Measurements from ENCODE around the gene PNN.
A peak's percentile ranks its signal among the peaks of the same experiment; 100 is the strongest.

The PNN gene

GRCh38 chr14:39229601-39230110, 54.6 kb downstream of the PNN start:
- no peak for DNase-seq (ENCODE audit: low spot score)

- no peak for DNase-seq (ENCODE audit: low spot score)
Measured at GRCh38 chr14:39230416-39231035, 55.5 kb downstream of the PNN start.

- DNase-seq (ENCODE audit: low spot score): peak; percentile 26
Measured at GRCh38 chr14:39231751-39232553, 56.9 kb downstream of the PNN start.
